ENCODE data around the gene ATP12A.

ATP12A gene

DNA sequence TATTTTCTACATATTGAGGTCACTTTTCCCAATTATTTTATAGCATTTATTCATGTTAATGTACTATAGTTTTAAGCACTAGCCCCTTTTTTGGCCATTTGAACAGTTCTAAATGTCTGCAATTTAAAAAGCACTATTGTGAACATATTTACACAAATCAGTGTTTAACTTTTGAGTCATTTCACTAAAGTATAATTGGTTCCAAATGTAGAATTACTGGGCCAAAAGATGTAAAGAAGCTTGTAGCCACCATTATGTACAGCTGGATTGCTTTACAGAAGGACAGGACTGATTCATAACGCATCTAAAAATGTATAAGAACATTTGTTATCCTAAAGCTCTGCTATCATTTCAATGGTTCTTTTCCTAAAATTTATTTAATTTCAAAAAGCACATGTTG is 16.6 kb upstream of the ATP12A start:
- DNase-seq = no peak

DNA sequence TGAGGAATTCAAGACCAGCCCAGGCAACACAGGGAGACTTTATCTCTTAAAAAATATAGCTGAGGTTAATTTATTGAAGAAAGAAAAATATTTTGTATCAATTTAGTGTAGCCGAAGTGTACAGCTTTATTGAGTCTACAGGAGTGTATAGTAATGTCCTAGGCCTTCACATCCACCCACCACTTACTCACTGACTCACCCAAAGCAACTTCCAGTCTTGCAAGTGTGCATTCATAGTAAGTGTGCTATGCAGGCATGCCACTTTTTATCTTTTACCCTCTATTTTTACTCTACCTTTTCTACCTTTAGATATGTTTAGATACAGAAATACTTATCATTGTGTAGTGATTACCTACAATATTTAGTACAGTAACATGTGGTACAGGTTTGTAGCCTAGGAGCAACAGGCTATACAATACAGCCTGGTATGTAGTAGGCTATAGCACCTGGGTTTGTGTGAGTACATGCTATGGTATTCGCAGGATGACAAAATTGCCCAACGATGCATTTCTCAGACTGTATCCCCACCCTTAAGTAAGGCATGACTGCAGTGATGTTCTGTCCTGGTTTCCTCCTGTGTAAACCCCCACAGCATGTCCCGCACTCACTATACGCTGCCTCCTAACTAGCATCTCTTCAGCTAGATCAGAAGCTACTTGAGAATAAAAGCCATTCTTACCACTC is 15.3 kb upstream of the ATP12A start:
- no peak for DNase-seq

DNA sequence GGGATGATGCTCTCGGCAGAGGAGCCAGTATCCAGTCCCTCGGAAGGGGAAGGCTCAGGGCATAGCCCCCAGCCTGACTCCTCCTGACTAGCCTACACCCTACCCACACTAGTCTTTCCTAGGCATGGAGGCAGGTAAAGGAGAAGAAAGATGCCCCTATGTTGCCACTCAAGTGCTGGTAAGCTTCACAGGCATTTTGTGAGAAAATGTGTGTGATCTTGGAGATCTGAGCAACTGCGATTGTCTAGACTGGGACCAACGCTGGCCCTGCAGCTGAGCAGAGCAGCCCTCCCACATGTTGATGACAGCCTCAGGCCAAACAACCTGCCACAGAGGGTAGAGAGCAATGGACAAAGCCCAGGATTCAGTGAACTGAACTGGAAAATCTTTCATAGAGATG is 11.7 kb upstream of the ATP12A start:
- no peak for DNase-seq

DNA sequence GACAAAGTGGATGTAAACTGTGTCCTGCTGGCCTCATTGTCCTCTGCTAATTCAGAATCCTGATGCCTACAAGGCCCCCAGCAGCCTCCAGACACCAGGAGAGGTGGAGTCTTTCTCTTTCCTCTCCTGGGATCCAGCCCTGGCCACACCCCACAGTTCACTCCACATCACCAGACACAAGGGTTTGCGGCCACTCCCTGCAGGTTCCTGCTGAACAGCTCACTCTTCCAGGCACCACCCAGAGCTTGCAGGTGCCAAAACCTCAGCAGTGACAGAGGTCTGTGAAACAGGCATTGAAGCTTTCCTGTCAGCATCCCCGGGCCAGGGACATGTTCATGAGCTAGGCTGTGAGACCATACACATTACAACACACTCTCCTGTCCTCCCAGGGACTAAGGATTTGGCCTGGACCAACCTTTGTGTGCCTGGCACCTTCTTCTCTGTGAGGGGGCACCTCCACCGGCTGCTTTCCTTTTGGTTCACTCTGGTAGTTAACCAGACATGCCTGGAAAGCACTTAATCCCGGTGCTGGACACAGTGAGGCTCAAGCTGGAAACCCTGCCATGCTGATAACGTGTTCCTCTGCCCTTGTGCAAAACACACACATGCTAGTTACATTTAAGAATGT is 11.1 kb upstream of the ATP12A start:
- DNase-seq = no peak

DNA sequence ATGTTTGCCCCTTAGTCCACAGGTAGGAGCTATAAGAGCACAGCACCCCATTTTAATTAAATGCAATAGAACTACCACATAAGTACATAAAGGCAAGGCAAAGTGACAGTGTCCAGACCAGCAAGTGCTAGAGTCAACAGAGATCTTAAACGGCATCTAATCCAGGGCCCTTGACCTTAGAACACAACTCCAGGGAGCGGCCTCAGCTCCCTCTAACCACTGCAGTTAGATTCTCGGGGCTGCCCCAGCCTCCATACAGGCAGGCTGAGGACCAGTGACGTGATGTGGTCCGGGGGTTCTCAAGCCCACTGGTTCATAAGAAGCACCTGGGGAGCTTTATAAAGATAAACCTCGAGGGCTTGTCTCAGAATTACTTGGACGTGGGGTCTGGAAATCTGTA is 10.0 kb upstream of the ATP12A start:
- no peak for DNase-seq

DNA sequence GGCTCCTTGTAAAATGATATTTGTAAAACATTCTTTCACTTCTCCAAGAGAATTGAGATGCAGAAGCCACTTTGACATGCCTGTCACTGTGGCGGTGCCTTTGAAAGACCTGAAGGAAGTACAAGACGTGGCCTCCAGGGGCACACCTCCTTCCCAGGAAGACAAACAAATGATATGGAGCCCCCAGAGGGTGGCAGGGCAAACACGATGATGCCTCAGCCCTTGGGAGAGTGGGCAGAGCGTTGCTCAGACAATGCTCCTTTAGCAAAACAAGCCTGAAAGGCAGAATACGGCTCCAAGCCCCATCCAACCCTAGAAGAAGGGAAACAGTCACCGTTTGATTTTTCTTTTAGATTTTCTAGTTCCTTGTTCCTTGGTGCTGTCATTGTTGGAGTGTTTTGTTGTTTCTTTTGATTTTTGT is 9.2 kb upstream of the ATP12A start:
- DNase-seq = no peak

DNA sequence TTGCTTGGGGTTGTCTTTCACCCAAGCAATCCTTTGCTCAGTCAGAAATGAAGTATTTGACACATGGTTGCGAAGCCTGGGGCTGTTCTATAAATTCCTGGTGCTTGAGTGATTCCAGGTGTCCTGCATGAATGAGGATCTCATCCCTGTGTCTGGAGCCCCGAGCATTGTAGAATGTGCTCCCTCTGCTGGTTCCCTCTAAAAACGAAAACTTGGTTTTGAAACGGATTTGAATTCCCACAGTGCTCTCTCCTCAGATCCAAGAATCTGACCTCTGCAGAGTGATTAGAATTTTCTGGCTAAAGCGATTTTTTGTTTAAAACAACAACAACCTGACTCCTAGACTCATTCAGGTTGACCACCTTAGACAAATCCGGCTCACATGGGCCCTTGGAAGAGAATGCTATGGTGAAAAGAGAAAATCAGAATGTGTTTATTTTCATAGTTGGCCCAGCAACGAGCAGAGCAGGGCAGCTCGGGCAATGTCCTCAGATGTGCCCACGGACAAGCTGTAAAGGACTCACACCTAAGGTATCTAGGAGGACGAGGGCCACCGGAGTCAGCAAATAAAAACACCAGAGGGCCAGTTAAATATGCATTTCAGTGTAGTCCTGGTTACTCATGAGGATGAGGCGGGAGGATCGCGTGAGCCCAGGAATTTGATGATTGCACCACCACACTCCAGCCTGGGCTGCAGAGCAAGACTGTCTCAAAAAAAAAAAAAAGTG is 8.7 kb upstream of the ATP12A start:
- DNase-seq = no peak

DNA sequence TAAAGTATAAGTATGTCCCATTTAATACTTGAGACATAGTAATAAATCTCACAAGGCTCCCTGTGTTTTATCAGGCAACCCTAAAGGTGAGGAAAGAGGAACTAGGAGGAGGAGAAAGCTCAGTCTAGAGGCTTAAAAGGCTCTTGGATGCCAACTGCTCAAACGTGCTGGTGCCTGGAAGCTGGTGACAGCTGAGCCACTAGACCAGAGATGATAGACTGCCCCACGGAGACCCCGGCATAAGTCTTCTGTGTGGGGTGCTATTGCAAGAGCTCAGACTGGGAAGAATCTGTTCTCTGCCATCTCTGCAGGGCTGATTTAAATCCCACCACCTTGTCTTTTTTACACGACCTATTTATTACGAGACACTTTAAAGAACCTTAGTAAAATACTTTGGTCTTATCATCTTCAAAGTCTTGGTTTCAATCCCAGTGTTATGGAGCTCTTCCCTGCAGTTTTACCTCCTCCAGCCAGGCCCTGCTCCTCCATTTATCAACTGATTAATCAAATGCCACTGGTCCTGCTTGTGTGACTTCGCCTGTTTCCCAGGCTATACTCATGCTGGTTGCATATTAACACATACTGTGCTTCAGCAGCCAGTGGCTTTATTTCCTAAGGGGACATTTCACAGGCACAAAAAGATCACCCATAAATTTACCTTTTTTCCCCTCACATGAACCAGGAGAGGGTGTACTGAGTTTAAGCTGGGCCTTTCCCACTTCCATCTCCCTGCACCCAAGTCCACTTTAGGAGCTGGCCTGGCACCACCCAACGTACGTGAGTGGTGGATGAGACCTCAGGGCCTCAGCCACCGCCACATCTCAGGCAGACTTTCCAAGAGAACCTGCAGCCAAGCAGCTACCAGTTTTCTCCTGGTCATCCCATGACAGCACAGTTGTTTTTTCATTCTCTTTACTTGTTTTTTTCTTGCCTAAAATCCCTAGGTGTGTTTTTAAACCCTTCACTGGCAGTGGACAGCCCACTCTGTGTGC is 7.8 kb upstream of the ATP12A start:
- DNase-seq = no peak

DNA sequence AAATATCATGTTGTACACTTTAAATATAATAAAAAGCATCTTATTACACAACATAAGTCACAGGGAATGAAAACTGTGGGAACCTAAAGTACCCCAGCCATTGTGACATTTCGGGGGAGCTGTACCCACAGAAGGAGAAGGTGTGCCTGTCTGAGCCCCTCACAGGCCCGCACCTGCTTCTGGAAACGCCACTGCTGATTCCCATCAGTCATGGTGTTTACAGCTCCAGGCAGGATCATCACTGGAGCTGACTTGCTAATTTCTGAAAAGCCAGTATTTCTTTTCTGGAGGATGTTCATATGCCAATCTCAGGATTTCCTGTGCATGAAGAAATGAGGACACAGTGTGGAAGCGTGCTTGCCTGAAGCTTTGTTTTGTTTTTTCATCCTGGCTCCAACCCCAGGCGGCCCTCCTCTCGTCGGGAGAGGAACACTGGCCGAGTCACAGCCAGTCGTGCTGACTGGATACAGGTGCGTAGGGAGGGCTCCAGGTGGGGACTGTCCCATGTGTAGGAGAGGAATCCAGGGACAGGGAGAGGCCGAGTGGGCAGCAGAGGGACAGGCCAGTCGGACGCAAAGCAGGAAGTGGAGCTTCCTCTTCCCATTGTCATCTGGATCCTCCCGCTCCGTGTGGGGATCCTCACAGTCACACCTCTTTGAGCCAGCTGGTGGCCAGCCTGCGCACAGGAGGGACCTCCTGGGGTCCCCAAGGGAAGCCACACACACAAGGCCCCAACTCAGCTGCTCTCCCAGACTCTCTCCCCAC is 4.2 kb upstream of the ATP12A start:
- DNase-seq = no peak

DNA sequence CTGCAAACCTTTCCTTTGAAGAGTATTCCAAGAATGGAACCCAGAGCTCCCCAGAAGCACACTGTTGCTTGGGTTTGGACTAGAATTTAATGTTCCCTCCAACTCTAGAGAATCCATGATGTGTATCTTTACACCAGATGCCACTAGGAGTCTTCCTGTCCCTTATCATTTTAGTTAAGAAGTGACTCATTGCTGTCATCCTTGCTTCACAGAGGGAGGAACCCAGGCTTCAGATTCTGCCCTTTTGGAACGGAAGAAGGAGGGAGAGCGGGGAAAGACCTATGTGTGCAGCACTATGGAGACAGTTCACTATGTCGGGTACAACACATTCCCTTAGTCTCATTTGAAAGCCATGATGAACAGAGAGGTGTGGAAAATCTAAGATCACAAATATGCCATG is 2.1 kb upstream of the ATP12A start:
- DNase-seq = no peak

DNA sequence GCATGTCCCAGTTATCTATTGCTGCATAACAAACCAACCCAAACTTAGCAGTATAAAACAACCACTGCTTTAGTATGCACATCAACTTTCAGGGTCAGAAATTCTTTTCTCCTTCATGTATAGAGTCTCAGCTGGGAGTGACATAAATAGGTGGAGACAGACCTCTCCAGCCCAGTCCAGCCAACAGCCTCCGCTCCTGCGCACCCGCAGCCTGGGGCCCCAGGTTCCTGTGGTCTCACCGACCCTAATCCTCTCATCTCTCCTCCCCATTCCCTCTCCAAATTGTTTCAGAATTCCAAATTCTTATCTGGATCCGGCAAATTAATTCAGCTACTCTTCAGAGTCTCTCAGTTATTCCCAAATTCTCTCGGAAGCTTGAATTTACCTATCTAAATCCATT is 522 bp upstream of the ATP12A start:
- no peak for DNase-seq

DNA sequence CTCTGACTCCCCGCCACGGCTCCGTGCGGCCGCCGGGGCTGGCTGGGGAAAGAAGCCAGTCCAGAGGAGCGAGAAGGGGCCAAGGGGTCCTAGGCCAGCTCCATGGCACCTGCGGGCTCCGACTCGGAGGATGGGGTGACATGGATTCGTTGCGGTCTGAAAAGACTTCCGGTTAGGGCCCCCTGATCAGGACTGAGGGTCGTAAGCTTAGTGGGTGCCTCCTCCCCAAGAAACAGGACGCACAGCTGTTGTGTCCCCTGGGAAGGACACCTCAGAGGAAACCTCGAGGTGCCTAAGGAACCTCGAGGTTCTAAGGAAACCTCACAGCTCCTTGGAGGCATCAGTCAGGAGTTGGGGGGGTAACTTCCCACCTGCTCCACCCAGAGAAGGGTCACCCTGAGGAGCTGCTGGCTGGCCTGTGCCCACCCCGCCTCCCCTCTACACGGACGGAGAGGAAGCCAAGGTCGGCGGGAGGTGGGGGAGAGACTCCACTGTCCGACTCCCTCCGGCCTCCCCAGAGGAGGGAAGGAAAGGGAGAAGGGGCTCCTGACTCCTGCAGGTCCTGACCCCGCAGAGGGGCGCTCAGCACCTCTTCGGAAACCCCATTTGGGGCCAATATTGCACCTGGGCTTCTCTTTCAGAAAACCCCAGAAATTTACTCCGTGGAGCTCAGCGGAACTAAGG is 855 bp downstream of the ATP12A start:
- no peak for DNase-seq

DNA sequence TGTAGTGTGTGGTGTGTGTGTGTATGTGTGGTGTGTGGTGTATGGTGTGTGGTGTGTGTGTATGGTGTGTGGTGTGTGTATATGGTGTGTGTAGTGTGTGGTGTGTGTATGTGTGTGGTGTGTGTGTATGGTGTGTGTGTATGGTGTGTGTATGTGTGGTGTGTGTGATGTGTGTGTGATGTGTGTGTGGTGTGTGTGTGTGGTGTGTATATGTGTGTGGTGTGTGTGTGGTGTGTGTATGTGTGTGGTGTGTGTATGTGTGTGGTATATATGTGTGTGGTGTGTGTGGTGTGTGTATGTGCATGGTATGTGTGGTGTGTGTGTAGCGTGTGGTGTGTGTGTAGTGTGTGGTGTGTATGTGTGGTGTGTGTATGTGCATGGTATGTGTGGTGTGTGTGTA is 1.7 kb downstream of the ATP12A start:
- DNase-seq = no peak

DNA sequence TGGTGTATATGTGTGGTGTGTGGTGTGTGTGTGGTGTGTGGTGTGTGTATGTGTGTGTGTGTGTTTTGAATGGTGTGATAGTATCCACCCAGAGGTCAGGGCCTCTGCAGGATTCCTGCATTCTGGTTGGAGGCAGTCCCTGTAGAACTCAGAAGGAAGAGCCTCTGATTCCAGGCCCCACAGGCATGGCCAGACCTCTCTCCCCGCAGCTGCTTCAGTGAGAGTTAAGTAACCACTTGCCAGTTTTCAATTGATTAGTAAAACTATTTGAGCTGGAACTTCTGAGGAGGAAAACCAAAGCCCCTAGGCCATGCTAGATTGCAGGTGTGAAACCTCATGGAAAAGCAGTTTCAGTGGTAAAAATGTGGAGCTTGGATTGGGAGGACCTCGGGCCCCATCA is 2.1 kb downstream of the ATP12A start:
- no peak for DNase-seq

DNA sequence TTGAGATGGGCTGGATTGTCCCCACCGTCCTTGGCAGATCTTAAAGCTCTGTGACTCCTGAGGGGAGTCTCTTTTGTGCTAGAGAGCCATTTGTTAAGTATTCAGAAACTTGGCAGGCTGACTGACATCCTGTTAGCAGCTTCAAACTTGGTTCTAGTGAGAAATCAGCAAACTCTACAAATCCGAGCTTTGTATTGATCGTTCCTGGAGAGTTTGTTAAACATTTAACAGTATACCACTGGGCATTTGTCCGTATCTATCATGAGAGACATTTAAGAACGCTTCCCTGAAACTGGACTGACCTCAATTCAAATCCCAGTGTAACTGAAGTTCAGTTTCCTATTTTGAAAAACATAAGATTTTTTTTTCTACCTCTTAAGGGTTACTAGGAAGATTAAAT is 3.1 kb downstream of the ATP12A start:
- no peak for DNase-seq

DNA sequence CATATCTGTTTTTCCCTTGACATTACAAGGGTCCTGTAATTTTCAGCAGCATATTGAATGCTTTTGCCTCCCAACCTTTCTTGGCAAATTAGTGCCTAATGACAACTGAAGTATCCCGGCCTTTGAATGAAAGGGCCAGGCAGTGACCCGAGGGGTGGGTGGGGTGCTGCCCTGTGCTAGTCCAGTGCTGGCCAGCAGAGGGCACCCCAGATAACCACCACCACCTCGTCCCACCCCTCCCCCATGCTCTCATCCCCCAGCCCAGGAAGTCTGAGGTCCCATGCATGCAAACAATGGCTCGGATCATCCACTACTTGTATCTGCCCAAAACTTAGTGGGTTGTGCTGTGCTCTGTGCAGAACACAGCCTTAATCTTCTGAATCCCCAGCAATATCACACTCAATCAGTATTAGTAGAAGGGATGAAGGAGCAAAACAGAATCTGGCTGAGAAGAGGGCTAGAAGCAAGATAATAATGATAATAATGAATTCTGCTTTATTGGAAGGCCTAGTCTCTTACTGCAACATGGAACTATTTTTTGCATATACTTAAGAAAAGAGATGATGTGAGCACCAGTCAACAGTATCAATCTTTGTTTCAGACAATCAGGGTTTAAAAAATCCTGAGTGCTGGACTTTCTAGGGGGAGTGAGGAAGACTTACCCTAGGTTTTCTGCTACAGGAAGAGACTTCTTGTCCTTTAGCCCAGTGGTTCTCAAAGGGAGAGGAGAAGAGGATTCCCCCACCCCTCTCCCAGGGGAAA is 3.8 kb downstream of the ATP12A start:
- DNase-seq = peak; percentile 43

DNA sequence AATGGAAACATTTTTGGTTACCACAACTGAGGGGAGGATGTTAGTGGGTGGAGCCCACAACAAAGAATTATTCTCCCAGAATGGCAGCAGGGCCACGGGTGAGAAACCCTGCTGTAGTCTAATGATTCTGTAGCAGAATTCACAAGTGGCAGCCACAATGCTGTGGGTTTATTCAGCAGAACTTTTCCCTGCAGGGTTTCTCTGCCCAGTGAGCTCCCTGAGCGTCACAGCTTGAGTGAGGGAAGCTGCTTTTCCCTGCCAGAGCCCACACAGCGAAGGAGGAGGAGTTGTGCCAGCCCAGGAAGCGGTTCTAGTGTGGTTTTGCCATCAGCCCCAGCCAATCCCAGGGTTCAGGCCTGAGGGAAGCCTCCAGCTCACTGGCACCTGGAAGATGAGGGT is 4.4 kb downstream of the ATP12A start:
- no peak for DNase-seq

DNA sequence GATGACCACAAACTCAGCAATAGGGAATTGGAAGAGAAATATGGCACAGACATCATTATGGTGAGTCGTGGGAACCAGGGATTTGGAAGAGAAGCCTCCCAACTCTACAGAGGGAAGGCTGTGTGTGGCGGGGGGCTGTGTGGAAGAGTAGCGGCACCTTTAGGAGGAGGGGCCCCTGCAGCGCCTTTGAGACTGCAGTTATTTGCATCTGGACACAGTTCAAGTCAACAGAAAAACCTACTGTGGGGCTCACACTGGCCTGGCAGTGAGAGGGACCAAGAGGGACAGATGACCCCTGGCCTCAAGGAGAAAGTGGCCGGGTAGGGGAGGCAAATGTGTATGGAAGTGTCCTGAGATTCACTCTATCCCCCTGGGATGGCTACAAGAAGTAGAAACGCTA is 5.1 kb downstream of the ATP12A start:
- no peak for DNase-seq

DNA sequence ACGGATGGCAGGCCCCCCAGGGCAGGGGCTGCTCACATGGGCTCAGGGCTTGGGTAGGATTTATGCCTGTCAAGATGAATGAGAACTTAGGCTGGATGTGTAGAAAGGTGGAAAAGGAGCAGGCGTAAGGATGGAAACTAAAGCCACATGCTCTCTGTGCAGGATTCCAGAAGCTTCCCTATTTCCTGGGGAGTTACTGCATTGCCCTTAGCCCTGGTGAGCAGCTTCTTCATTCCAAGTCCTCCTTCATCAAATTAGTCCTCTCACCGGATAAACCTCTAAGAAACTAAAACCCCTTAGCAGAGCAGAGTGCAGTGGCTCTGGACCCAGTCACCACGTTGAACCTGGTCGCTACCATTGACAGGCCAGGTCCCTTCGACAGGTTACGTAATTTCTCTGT is 7.4 kb downstream of the ATP12A start:
- DNase-seq = no peak

DNA sequence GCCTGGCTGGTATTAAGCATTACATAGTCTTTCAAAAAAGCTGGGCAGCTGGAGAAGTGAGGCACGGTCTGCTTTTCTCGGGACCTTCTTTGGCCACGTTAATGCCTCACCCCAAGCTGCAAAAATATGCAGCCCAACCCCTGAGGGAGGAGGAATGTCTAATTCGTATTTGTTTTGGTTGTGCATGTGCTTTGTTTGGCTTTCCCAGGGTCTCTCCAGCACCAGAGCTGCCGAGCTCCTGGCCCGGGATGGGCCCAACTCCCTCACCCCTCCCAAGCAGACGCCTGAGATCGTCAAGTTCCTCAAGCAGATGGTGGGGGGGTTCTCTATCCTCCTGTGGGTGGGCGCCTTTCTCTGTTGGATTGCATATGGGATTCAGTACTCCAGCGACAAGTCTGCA is 7.9 kb downstream of the ATP12A start:
- no peak for DNase-seq

DNA sequence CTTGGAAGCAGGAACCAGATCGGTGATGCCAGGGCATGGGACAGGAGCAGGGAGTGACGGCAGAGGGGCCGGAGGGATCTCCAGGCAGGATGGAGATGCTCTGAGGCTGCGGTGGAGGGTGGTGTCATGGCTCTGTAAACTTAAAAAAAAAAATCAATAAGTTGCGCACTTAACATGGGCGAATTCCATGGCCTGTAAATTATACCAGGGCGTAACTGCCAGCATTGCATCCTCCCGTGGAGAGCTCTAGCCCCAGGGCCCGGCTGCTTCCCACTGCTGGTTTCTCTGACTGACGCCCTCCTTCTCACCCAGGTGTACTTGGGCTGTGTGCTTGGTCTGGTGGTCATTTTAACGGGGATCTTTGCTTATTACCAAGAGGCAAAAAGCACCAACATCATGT is 8.7 kb downstream of the ATP12A start:
- no peak for DNase-seq

All from central memory CD4-positive, alpha-beta T cell (primary cell).